ENCODE measurements around the gene KANSL1.

Gene KANSL1

DNA sequence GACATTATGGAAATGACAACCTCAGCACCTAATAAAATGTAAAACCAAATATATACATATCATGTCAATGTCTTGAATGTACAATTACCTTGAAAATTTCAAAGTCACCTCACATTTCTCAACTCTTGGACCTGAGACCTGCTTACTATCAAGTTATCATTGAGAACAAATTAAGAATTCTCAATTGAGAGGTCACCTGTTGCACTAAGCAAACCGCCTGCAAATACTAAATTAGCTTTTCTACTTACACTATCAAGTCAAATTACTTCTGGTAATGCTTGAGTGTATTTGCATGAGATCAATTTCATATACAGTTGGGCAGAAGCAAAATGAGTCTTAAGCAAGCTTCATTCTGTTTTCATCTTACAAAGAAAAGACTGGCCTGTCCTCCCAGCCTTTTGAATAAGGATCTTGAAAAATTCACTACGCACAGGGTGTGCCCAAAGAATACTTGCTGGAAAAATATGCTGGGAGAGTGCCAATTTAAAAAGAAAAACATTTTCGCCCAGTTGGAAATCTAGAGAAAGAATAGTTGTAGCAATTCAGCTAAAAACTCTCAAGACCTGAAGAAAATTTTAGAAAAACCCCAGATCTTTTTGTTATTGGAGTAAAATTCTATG, 35.7 kb downstream of the KANSL1 start:
- in situ Hi-C loops (cut with HindIII; ENCODE audit: low pct_unique_long_range_greater_than_20kb, low sequenced_read_pairs) = no loop called here
- TF ChIP-seq JUND (IDR thresholded peaks at IDR 0.05; ENCODE audit: low read depth) = no peak
- DNase-seq (ENCODE audit: low read depth in 1 of 2, low spot score in 1 of 2) = no peak

DNA sequence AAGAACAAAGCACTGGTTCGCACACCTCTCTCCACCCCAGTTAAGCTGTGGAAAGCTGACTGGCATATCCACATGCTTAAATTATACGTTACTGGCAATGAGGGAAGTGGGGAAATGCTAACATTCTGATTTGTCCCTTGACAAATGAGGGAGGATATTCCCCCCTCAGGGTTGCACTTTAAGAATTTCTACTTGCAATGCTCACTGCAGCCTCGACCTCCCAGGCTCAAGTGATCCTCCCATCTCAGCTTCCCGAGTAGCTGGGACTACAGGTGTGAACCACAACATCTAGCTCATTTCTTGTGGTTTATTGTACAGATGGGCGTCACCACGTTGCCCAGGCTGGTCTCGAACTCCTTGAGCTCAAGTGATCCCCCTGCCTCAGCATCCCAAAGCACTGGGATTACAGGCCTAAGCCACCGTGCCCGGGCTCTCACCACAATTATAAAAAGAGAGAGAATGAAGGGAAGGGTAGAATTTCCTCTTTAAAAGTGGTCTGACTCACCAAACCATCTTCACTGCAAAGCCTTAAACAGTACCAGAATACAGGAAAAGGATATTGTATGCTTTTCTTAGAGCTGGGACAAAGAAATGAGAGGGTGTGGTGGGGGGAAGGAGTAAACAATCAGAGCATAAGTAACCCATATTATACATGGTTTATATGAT, 38.9 kb downstream of the KANSL1 start:
- TF ChIP-seq JUND (IDR thresholded peaks at IDR 0.05; ENCODE audit: low read depth) = no peak
- in situ Hi-C loops (cut with HindIII; ENCODE audit: low pct_unique_long_range_greater_than_20kb, low sequenced_read_pairs) = no loop called here
- DNase-seq (ENCODE audit: low read depth in 1 of 2, low spot score in 1 of 2) = no peak

DNA sequence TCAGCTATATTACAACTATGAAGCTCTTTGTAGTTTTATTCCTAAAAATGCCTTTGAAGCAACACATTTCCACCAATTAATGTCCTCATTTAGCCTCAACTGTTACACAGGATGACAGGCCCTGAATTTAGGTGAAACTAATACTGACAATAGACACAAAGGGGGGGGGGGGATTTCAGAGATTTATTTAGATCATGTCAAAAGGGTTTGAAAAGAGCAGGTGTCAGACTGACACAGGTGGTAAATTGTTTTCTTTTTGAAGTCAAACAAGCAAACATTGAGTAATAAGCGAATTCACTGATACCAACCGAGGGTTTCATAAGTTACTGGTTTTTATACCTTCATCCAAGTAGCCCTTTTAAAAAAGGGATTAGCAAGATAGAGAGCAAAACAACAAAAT, 40.8 kb downstream of the KANSL1 start:
- in situ Hi-C loops (cut with HindIII; ENCODE audit: low pct_unique_long_range_greater_than_20kb, low sequenced_read_pairs) = no loop called here
- no peak for DNase-seq (ENCODE audit: low read depth in 1 of 2, low spot score in 1 of 2)
- no peak for TF ChIP-seq JUND (IDR thresholded peaks at IDR 0.05; ENCODE audit: low read depth)

DNA sequence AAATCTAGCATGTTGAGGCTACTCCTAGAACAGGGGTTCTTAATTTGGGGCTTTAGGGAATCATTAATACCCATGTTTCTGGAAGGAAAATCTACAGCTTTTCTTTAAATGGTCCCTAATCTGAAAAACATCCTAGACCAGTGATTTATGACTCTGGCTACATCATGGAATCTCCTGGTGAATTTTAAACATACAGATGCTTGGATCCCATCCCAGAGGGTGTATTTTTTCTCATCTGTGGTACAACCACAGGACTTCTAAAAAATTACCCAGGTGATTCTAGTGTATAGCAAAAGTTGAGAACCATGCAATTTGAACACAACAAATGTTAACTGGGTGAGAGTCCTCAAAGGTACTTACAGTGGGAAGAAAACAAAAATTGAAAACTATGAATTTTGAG, 41.5 kb downstream of the KANSL1 start:
- DNase-seq (ENCODE audit: low read depth in 1 of 2, low spot score in 1 of 2) = no peak
- no peak for TF ChIP-seq JUND (IDR thresholded peaks at IDR 0.05; ENCODE audit: low read depth)
- in situ Hi-C loops (cut with HindIII; ENCODE audit: low pct_unique_long_range_greater_than_20kb, low sequenced_read_pairs) = no loop called here

- TF ChIP-seq JUND (IDR thresholded peaks at IDR 0.05; ENCODE audit: low read depth) = no peak
- in situ Hi-C loops (cut with HindIII; ENCODE audit: low pct_unique_long_range_greater_than_20kb, low sequenced_read_pairs) = no loop called here
- no peak for DNase-seq (ENCODE audit: low read depth in 1 of 2, low spot score in 1 of 2)
Observed at GRCh38 chr17:46150216-46150963, 42.8 kb downstream of the KANSL1 start.

DNA sequence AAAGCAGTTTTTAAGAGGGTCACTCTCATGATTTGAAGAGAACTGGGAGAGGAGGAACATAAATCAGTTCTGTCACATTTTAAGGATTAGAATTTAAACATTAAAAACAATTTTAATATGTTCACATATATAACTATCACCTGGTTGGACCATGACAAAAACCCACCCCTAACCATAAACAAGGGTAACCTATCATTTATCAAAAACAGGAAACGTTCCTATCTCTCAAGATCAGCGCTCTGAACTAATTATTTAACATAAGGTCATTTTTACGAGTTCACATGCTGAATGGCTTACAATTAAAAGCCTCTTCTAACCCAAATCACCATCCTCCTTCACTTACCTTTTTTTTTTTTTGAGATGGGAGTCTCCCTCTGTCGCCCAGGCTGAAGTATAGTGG, 45.0 kb downstream of the KANSL1 start:
- no peak for DNase-seq (ENCODE audit: low read depth in 1 of 2, low spot score in 1 of 2)
- in situ Hi-C loops (cut with HindIII; ENCODE audit: low pct_unique_long_range_greater_than_20kb, low sequenced_read_pairs) = no loop called here
- no peak for TF ChIP-seq JUND (IDR thresholded peaks at IDR 0.05; ENCODE audit: low read depth)

DNA sequence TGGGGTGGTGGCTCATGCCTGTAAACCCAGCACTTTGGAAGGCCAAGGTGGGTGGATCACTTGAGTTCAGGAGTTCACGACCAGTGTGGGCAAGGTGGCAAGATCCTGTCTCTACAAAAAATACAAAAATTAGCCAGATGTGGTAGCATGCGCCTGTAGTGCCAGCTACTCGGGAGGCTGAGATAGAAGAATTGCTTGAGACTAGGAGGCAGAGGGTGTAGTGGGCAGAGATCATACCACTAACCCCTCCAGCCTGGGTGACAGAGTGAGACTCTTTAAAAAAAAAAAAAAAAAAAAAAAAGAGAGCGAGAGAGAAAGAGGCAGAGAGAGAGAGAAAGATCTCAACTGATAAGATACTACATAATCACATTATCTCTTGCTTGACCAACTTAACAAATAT, 45.9 kb downstream of the KANSL1 start:
- in situ Hi-C loops (cut with HindIII; ENCODE audit: low pct_unique_long_range_greater_than_20kb, low sequenced_read_pairs) = no loop called here
- TF ChIP-seq JUND (IDR thresholded peaks at IDR 0.05; ENCODE audit: low read depth) = no peak

GRCh38 chr17:46144246-46144645, 49.0 kb downstream of the KANSL1 start:
- no peak for TF ChIP-seq JUND (IDR thresholded peaks at IDR 0.05; ENCODE audit: low read depth)

More for the DNA sequence above, 45.9 kb downstream of the KANSL1 start:
- DNase-seq (ENCODE audit: low read depth in 1 of 2, low spot score in 1 of 2) = no peak

GRCh38 chr17:46143827-46144236, 49.4 kb downstream of the KANSL1 start:
- no peak for TF ChIP-seq JUND (IDR thresholded peaks at IDR 0.05; ENCODE audit: low read depth)
- in situ Hi-C loops (cut with HindIII; ENCODE audit: low pct_unique_long_range_greater_than_20kb, low sequenced_read_pairs) = no loop called here
- no peak for DNase-seq (ENCODE audit: low read depth in 1 of 2, low spot score in 1 of 2)

More at GRCh38 chr17:46144246-46144645, 49.0 kb downstream of the KANSL1 start:
- no peak for DNase-seq (ENCODE audit: low read depth in 1 of 2, low spot score in 1 of 2)
- in situ Hi-C loops (cut with HindIII; ENCODE audit: low pct_unique_long_range_greater_than_20kb, low sequenced_read_pairs) = no loop called here

GRCh38 chr17:46141645-46142044, 51.6 kb downstream of the KANSL1 start:
- TF ChIP-seq JUND (IDR thresholded peaks at IDR 0.05; ENCODE audit: low read depth) = no peak
- in situ Hi-C loops (cut with HindIII; ENCODE audit: low pct_unique_long_range_greater_than_20kb, low sequenced_read_pairs) = no loop called here
- DNase-seq (ENCODE audit: low read depth in 1 of 2, low spot score in 1 of 2) = no peak

DNA sequence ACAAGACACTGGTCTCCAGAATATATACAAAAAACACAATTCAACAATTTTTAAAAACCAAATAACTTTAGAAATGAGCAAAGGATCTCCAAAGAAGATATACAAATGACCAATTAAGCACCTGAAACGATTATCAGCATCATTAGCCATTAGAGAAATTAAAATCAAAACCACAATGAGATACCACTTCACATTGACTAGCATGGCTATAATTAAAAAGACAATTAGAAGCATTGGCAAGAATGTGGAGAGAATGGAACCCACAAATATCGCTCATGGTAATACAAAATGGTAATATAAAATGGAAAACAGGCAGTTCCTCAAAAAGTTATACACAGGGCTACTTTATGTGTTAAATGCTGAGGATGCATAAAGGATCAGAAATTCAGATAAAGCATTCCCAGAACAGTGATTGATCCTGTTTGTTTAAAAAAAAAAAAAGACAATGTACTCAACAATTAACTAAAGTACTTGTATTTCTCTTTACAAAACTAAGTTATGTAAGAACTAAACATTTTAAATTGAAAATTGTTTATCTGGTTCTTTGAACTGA, 52.5 kb downstream of the KANSL1 start:
- no peak for TF ChIP-seq JUND (IDR thresholded peaks at IDR 0.05; ENCODE audit: low read depth)
- no peak for DNase-seq (ENCODE audit: low read depth in 1 of 2, low spot score in 1 of 2)
- in situ Hi-C loops (cut with HindIII; ENCODE audit: low pct_unique_long_range_greater_than_20kb, low sequenced_read_pairs) = no loop called here

- in situ Hi-C loops (cut with HindIII; ENCODE audit: low pct_unique_long_range_greater_than_20kb, low sequenced_read_pairs) = no loop called here
- no peak for TF ChIP-seq JUND (IDR thresholded peaks at IDR 0.05; ENCODE audit: low read depth)
- no peak for DNase-seq (ENCODE audit: low read depth in 1 of 2, low spot score in 1 of 2)
Observed at GRCh38 chr17:46139432-46140210, 53.6 kb downstream of the KANSL1 start.
